Muscle of leg (tissue), 11 donors: Measurements from ENCODE around the gene NKAP. TPM values are rescaled to one million over a fixed set of nuclear protein-coding genes. Genes with fewer than 3 reads are reported as not detected.
"Not testable (repeated sequence)": the region's sequence is repeated elsewhere in the genome, so short reads cannot be mapped to it uniquely, and the experiment has no call there.

Experiments used
- DNase-seq: peaks from one replicate; pipeline ENCODE4 v3.0.0; 2013
- H3K27ac ChIP-seq: one replicate; pipeline ENCODE4 v1.5.1; 2013; ENCODE audit warnings: mild to moderate bottlenecking, low read length, control low read depth
- H3K27me3 ChIP-seq: one replicate; pipeline ENCODE4 v1.6.1; 2013; ENCODE audit warnings: low read length; ENCODE audit not compliant: control insufficient read depth, insufficient read depth
- H3K36me3 ChIP-seq: one replicate; pipeline ENCODE4 v1.6.1; 2013; ENCODE audit warnings: low read length; ENCODE audit not compliant: control insufficient read depth, insufficient read depth
- H3K4me1 ChIP-seq: one replicate; pipeline ENCODE4 v1.6.1; 2013; ENCODE audit warnings: low read length; ENCODE audit not compliant: control insufficient read depth, insufficient read depth
- H3K4me3 ChIP-seq: one replicate; pipeline ENCODE4 v1.5.1; 2013; ENCODE audit warnings: low read length, control low read depth
- H3K9me3 ChIP-seq: replicated peaks from 2 replicates; pipeline ENCODE4 v1.6.1; 2013; ENCODE audit warnings: low read depth, low read length; ENCODE audit not compliant: control insufficient read depth
- WGBS: methylation state at CpG from one replicate; pipeline ENCODE4 v1.1.5; 2013; ENCODE audit warnings: missing lambda C conversion rate; ENCODE audit not compliant: insufficient coverage; 5-methylcytosine and 5-hydroxymethylcytosine counted together
- polyA plus RNA-seq, 8 donors: library from polyadenylated mRNA; unstranded; fragments of 120-200 nt; gene quantifications; one replicate each; pipeline versions ENCODE4 v1.2.1 to v1.2.3, GENCODE V29; 2013; ENCODE audit warnings: inconsistent platforms in 1 of 8, low replicate concordance in 1 of 8; ENCODE audit not compliant: insufficient read length in 8 of 8, insufficient read depth in 1 of 8
- total RNA-seq: library from RNA; stranded (reverse); fragments of 120-200 nt; gene quantifications from one replicate; pipeline ENCODE4 v1.2.4, GENCODE V29; 2013

Gene NKAP
- total and polyA plus RNA-seq, 9 donors: 5.4 to 9.5 (median 8.1) TPM

DNA sequence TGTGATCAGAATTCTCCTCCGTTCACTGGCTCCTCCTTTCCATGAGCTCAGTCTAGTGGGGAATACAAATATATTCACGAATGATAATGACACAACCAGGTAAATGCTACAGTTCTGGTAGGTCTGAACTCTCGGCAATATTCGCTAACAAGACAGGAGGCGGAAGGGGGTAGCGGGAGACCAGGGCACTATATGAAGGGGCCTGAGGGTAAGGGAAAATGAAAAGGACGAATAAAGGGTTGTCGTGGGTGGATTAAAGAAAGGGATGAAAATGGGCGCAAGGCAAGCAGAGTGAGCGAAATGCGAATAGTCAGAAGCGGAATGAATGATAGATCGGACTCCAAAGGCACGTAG is 743 bp downstream of the NKAP start:
- peaks cover 4% of the 10 kb centered on the region for H3K4me1 ChIP-seq
- 31% methylated on average over 12 of the region's 14 CpGs for WGBS
- no peaks in the 10 kb centered on the region for H3K27me3 ChIP-seq
- peak overlapping the region; percentile 91 for H3K27ac ChIP-seq
- H3K9me3 ChIP-seq: no peaks in the 10 kb centered on the region
- peak; percentile 4 for DNase-seq
- H3K4me3 ChIP-seq: peak overlapping the region; percentile 61
- H3K36me3 ChIP-seq: no peaks in the 10 kb centered on the region

DNA sequence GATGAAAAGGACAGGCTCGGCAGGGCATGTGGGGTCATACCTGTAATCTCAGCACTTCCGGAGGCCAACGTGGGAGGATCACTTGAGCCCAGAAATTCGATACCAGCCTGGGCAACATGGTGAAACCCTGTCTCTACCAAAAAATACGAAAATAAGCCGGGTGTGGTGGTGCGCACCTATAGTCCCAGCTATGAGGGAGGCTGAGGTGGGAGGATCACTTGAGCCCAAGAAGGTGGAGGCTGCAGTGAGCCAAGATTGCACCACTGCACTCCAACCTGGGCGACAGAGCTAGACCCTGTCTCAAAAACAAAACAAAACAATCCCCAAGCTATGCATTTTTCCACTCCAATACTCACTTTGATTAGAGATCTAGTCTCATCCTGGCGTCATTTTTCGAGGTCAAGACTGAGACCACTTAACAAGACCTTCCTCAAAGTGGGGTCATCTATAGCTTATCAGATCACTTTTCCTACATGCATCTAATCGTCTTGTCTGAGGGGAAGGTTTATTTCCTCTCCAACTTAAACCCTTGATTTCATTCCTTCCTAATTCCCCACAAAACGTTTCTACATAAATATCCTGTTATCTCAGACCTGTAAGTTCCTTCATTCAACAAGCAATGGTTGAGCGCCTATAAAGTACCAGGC is 1.3 kb downstream of the NKAP start:
- no peaks in the 10 kb centered on the region for H3K9me3 ChIP-seq
- 57% methylated on average over 6 of the region's 13 CpGs for WGBS
- peak overlapping the region; percentile 61 for H3K4me3 ChIP-seq
- H3K36me3 ChIP-seq: no peaks in the 10 kb centered on the region
- H3K27me3 ChIP-seq: no peaks in the 10 kb centered on the region
- H3K4me1 ChIP-seq: peaks cover 4% of the 10 kb centered on the region
- peak overlapping the region; percentile 91 for H3K27ac ChIP-seq
- DNase-seq: no peak

DNA sequence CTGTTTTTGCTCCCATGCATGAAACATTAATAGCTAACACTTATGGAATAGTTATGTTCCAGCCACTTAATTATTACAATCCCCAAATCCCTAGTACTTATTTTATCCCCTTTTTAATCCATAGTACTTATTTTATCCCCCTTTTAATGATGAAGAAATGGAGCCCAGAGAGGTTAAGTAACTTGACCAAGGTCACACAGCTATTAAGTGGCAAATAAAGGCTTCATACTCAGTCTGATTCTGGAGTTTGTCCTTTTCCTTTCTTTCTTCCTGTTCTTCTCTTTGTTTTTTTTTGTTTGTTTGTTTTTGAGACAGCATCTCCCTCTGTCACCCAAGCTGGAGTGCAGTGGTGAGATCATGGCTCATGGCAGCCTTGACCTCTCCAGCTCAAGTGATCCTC is 2.2 kb downstream of the NKAP start:
- no peak for DNase-seq
- Histone ChIP-seq H3K27me3 (no peaks in the 10 kb centered on the region), H3K9me3 (no peaks in the 10 kb centered on the region), H3K4me3 (no peak overlapping the region), H3K4me1 (peaks cover 4% of the 10 kb centered on the region), H3K36me3 (no peaks in the 10 kb centered on the region), H3K27ac (no peak overlapping the region)

DNA sequence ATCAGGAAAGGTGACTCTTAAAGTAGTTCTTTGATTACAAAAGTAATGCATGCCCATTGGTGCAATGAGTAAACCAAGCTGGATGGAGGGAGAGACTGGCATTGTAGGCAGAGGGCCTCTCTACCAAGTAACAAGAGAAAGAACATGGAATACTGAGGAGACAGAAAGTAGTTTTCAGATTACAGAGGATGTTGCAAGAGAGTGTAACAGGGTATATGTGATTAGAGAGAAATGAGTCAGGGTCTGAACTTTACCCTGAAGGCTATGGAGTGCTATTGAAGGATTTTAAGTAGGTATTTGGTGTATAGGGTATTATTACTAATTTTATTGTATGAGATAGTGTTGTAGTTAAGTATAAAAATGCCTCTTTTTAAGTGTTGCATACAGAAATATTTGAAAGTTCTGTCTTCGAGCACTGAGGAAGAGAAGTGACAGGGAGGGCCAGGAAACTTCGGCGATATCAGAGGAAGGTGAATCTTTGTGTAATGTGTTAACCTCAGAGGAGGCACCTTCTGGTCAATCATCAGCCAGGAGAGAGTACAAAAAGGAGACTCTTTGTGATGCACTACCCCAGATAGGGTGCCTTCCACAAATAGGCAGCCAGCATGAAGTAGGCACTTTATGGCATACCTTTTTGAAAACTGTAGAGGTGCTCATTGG is 8.2 kb downstream of the NKAP start:
- Histone ChIP-seq H3K9me3 (no peaks in the 10 kb centered on the region), H3K4me3 (no peak overlapping the region), H3K4me1 (no peaks in the 10 kb centered on the region), H3K36me3 (peaks cover 15% of the 10 kb centered on the region), H3K27me3 (no peaks in the 10 kb centered on the region), H3K27ac (no peak overlapping the region)
- 89% methylated on average over 3 of the region's 3 CpGs for WGBS
- no peak for DNase-seq

DNA sequence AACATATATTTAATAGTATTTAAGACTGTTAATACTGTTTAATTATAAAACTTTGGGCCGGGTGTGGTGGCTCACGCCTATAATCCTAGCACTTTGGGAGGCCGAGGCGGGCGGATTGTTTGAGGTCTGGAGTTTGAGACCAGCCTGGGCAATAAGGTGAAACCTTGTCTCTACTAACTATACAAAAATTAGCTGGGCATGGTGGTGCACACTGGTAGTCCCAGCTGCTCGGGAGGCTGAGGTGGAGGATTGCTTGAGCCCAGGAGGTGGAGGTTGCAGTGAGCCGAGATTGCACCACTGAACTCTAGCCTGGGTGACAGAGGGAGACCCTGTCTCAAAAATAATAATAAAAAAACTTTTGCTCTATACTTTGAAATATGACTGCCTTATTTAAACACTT is 21.2 kb downstream of the NKAP start:
- H3K27me3 ChIP-seq, H3K36me3 ChIP-seq, H3K4me1 ChIP-seq, H3K9me3 ChIP-seq, H3K27ac ChIP-seq, DNase-seq, H3K4me3 ChIP-seq: not testable (repeated sequence)
- no CpG with 5 or more reads among the region's 7 CpGs for WGBS

DNA sequence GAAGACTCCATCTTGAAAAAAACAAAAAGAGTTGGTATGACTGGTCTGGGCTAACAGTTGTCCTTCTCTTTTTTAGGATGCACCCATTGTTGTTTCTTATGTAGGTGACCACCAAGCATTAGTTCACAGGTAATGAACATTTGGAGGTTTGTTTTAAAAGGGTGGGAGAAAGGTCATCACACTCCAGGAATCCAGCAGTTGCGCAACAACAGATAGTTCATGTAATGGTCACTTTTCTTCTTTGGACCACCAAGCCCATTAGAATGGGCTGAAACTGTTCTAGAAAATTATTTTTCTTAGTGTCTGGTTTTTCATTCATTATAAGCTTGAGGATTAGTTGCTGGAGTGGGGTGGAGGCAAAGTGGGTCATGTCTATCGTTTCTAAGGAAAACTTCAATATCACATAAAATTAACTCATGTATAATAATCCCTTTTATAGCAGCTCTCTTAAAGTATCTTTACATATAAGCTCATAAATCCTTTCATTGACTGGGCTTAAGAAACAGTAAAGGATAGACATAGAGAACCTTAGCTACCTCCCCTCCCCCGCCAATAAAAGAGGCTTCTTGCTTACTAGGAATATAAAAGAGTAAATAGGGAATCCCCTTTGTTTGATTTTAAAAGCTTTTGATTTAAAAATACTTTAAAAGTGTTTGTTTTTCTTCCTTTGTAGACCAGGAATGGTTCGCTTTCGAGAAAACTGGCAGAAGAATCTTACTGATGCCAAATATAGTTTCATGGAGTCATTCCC is 23.5 kb downstream of the NKAP start:
- WGBS: no CpG with 5 or more reads among the region's 5 CpGs
- no peaks in the 10 kb centered on the region for H3K4me1 ChIP-seq
- no peak overlapping the region for H3K27ac ChIP-seq
- peaks cover 2% of the 10 kb centered on the region for H3K27me3 ChIP-seq
- DNase-seq: no peak
- H3K36me3 ChIP-seq: no peaks in the 10 kb centered on the region
- no peaks in the 10 kb centered on the region for H3K9me3 ChIP-seq
- no peak overlapping the region for H3K4me3 ChIP-seq

DNA sequence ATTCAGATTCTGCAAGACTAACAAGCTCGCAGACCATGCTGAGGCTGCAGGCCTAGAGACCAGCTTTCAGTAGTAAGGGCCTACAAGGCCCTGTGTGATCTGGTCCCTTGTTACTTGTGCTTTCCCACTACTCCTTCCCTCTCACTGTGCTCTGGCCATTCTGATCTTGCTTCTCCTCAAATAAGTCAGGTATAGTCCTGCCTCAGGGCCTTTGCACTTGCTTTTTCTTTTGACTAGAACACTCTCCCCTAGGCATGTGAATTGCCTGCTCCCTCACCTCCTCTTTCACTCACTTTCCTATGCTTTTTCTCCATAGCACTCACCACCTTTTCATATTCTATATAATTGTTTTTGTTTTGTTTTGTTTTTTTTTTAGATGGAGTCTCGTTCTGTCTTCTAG is 25.7 kb downstream of the NKAP start:
- Histone ChIP-seq H3K27me3 (peaks cover 2% of the 10 kb centered on the region), H3K27ac (no peak overlapping the region), H3K4me1 (no peaks in the 10 kb centered on the region), H3K9me3 (no peaks in the 10 kb centered on the region), H3K4me3 (no peak overlapping the region), H3K36me3 (no peaks in the 10 kb centered on the region)
- 80% methylated on average over 1 of the region's 2 CpGs for WGBS
- DNase-seq: no peak

DNA sequence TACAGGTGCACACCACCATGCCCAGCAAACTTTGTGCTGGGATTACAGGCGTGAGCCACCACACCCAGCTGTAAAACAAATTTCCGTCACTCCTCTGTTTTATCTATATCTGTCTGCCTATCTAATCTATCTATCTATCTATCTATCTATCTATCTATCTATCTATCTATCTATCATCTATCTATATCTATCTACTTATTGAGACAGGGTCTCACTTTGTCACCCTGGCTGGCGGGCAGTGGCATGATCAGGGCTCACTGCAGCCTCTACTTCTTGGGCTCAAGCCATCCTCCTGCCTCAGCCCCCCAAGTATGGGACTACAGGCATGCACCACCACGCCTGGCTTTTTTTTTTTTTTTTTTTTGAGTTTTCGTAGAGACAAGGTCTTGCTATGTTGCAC is 27.2 kb downstream of the NKAP start:
- peaks cover 2% of the 10 kb centered on the region for H3K27me3 ChIP-seq
- no peaks in the 10 kb centered on the region for H3K9me3 ChIP-seq
- no peak overlapping the region for H3K4me3 ChIP-seq
- 70% methylated on average over 4 of the region's 5 CpGs for WGBS
- no peaks in the 10 kb centered on the region for H3K4me1 ChIP-seq
- no peak for DNase-seq
- H3K27ac ChIP-seq: no peak overlapping the region
- no peaks in the 10 kb centered on the region for H3K36me3 ChIP-seq

DNA sequence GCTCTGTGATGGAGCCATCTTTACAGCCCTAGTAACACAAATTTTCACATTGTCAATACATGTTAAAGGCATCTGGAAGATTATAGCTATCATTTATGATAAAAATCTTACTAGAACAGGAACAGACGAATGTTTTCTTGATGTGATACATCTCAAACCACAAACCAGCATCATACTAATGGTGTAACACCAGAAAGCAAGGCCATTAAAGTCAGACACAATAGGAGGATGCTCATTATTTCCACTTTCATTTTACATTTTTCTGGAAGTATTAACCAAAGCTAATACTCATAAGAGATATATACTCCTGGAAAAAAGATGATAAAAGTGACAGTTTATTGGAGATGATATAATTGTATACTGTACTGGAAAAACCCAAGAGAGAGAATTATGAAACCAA is 42.6 kb downstream of the NKAP start:
- Histone ChIP-seq H3K9me3 (peaks cover 2% of the 10 kb centered on the region), H3K27me3 (no peaks in the 10 kb centered on the region), H3K36me3 (no peaks in the 10 kb centered on the region), H3K4me1 (no peaks in the 10 kb centered on the region), H3K4me3 (no peak overlapping the region), H3K27ac (no peak overlapping the region)
- no peak for DNase-seq
- no CpG with 5 or more reads among the region's 1 CpG for whole genome bisulfite sequencing

DNA sequence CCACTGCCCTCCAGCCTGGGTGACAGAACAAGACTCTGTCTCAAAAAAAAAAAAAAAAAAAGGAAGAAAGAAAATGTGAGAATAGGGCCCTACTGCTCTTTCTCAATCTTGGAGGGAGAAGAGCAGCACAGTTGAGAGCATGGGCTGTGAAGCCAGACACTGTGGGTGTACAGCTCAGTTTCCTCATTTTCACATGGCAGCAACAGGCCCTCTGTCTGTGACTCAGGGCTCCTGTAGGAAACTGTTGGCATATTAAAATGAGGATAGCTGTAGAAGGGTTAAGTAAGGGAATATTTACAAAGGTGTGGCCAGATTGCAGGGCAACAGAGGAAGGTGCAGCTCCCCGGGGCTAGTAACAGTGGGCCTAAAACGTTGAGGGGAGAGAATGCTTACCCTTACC is 44.4 kb downstream of the NKAP start:
- H3K36me3 ChIP-seq: no peaks in the 10 kb centered on the region
- WGBS: no CpG with 5 or more reads among the region's 2 CpGs

More for the DNA sequence above, 44.4 kb downstream of the NKAP start:
- no peak overlapping the region for H3K4me3 ChIP-seq
- H3K27me3 ChIP-seq: no peaks in the 10 kb centered on the region
- H3K4me1 ChIP-seq: no peaks in the 10 kb centered on the region
- no peaks in the 10 kb centered on the region for H3K9me3 ChIP-seq
- no peak overlapping the region for H3K27ac ChIP-seq
- DNase-seq: no peak
